22Rv1 (cell line): ENCODE data around the gene COL2A1.

Source experiments
- H3K27ac ChIP-seq: fragments of 450-650 bp; 2 replicates; pipeline ENCODE4 v1.5.1; 2017
- CTCF ChIP-seq: fragments of 450-650 bp; IDR thresholded peaks from 2 replicates; pipeline ENCODE4 v1.5.1; 2017; ENCODE audit warnings: mild to moderate bottlenecking
- ZFX ChIP-seq: fragments of 450-650 bp; IDR thresholded peaks from 2 replicates; pipeline ENCODE4 v1.6.1; 2017; ENCODE audit warnings: antibody characterized with exemption, borderline replicate concordance

COL2A1 gene

GRCh38 chr12:47954058-47954457 lies 50.2 kb downstream of the COL2A1 start:
- TF ChIP-seq CTCF = no peak
- TF ChIP-seq ZFX = no peak
- H3K27ac ChIP-seq = no peak overlapping the region

GRCh38 chr12:47950856-47951468 lies 53.3 kb downstream of the COL2A1 start:
- no peak overlapping the region for H3K27ac ChIP-seq
- no peak for TF ChIP-seq ZFX
- TF ChIP-seq CTCF = no peak

GRCh38 chr12:47949441-47950341 lies 54.6 kb downstream of the COL2A1 start:
- TF ChIP-seq ZFX (no peak), CTCF (peak; percentile 100)
- H3K27ac ChIP-seq = no peak overlapping the region

- no peak overlapping the region for H3K27ac ChIP-seq
- TF ChIP-seq ZFX = no peak
- TF ChIP-seq CTCF = no peak
These were observed 56.9 kb downstream of the COL2A1 start for GRCh38 chr12:47947341-47947740.

GRCh38 chr12:47946413-47947323 lies 57.6 kb downstream of the COL2A1 start:
- no peak overlapping the region for H3K27ac ChIP-seq
- no peak for TF ChIP-seq CTCF

- H3K27ac ChIP-seq = no peak overlapping the region
- TF ChIP-seq CTCF (no peak), ZFX (no peak)
These were observed 58.9 kb downstream of the COL2A1 start for GRCh38 chr12:47945341-47945728.
